C4-2B (cell line): ENCODE results near the gene PTGER2.

ENCODE experiments used
- ZFX ChIP-seq: fragments of 450-650 bp; IDR thresholded peaks from 2 replicates; pipeline ENCODE4 v1.6.1; 2017
- TF ChIP-seq, protein P1 (sequence below): fragments of 450-650 bp; conservative IDR thresholded peaks from 2 replicates; pipeline ENCODE4 v1.5.1; 2017; ENCODE audit warnings: mild to moderate bottlenecking

DNA sequence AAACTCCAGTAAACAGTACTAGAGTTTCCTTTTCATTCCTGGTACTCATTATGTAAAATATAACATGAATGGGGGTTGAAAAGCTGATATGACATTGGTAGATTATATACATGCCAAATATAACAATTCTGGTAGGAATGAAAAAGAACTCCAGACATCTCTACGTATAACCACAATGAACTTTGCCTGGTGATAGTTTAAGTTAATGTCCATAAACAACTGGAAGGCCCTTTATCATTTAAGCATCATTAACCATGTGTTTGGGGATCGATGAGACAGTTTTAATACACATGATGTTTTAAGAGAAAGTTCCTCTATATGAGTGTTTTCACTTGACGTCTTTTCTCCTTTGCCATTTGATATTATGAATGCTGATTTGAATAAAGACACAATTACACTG is 5.8 kb downstream of the PTGER2 start:
- TF ChIP-seq, protein P1, sequence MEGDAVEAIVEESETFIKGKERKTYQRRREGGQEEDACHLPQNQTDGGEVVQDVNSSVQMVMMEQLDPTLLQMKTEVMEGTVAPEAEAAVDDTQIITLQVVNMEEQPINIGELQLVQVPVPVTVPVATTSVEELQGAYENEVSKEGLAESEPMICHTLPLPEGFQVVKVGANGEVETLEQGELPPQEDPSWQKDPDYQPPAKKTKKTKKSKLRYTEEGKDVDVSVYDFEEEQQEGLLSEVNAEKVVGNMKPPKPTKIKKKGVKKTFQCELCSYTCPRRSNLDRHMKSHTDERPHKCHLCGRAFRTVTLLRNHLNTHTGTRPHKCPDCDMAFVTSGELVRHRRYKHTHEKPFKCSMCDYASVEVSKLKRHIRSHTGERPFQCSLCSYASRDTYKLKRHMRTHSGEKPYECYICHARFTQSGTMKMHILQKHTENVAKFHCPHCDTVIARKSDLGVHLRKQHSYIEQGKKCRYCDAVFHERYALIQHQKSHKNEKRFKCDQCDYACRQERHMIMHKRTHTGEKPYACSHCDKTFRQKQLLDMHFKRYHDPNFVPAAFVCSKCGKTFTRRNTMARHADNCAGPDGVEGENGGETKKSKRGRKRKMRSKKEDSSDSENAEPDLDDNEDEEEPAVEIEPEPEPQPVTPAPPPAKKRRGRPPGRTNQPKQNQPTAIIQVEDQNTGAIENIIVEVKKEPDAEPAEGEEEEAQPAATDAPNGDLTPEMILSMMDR: no peak
- TF ChIP-seq ZFX: no peak
